Fibroblast of skin of scalp (primary cell): ENCODE results near the gene GYS2.
A peak's percentile ranks its signal among the peaks of the same experiment; 100 is the strongest.
"Not testable (repeated sequence)": the region's sequence is repeated elsewhere in the genome, so short reads cannot be mapped to it uniquely, and the experiment has no call there.

Experiments
- DNase-seq: peaks from one replicate; pipeline ENCODE4 v3.0.0-alpha.2; 2013

GYS2 gene

DNA sequence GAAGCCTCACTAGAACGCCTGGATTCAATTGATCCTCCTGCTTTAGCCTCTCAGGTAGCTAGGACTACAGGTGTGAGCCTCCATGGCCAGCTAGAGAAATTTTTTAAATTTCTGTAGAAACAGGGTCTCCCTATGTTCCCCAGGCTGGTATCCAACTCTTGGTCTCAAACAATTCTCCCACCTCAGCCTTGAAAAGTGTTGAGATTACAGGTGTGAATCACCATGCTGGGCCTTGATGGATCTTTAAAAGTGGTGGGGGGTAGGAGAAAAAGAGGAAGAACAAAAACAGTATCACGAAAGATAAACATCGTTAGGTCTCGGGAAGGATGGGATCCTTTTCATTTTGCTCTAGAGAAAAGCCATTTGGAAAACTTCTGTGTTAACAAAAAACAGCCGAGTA, 4.5 kb downstream of the GYS2 start:
- DNase-seq: no peak

- DNase-seq: no peak
Measured at GRCh38 chr12:21599143-21599999, 5.3 kb downstream of the GYS2 start.

- no peak for DNase-seq
Measured at GRCh38 chr12:21598651-21599050, 6.0 kb downstream of the GYS2 start.

DNA sequence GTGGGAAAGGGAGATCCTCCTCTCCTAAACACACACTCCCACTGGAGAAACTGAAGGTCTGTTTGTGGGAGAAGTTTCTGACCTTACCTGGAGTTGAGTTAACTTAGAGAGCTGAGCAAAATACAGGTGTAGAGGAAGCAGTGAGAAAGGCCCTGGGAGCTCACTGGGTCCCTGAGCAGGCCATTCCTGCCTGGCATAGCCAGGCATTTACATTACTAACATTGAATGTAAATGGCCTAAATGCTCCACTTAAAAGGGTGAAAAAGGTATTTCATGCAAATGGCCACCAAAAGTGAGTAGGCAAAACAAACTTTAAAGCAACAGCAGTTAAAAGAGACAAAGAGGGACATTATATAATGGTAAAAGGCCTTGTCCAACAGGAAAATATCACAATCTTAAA, 9.3 kb downstream of the GYS2 start:
- not testable (repeated sequence) for DNase-seq

GRCh38 chr12:21585485-21585884, 19.2 kb downstream of the GYS2 start:
- DNase-seq: no peak

DNA sequence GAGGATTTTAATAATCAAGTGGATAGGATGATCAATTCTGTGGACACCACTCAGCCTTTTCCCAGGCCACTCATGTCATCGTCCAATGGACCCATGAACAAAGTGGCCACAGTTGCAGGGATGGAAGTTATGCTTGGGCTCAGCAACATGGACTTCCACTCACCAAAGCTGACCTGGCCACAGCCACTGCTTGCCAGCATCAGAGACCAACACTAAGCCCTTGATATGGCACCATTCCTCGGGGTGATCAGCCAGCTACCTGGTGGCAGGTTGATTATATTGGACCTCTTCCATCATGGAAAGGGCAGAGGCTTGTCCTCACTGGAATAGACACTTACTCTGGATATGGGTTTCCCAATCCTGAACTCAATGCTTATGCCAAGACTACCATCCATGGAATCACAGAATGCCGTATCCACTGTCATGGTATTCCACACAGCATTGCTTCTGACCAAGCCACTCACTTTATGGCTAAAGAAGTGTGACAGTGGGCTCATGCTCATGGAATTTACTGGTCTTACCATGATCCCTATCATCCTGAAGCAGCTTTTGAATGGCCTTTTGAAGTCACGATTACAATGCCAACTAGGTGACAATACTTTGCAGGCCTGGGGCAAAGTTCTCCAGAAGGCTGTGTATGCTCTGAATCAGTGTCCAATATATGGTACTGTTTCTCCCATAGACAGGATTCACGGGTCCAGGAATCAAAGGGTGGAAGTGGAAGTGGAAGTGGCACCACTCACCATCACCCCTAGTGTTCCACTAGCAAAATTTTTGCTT, 20.1 kb downstream of the GYS2 start:
- DNase-seq: not testable (repeated sequence)

DNA sequence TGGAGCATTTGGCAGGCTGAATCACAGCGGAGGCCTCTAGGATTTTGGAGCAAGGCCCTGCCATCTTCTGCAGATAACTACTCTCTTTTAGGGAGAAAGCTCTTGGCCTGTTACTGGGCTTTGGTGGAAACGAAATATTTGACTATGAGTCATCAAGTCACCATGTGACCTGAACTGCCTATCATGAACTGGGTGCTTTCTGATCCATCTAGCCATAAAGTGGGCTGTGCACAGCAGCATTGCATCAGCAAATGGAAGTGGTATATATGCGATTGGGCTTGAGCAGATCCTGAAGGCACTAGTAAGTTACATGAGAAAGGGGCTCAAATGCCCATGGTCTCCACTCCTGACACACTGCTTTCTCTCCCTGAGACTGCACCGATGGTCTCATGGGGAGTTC, 21.1 kb downstream of the GYS2 start:
- DNase-seq: no peak

- DNase-seq: no peak
Measured at GRCh38 chr12:21580748-21581516, 23.7 kb downstream of the GYS2 start.

- no peak for DNase-seq
Measured at GRCh38 chr12:21577516-21577915, 27.1 kb downstream of the GYS2 start.

DNA sequence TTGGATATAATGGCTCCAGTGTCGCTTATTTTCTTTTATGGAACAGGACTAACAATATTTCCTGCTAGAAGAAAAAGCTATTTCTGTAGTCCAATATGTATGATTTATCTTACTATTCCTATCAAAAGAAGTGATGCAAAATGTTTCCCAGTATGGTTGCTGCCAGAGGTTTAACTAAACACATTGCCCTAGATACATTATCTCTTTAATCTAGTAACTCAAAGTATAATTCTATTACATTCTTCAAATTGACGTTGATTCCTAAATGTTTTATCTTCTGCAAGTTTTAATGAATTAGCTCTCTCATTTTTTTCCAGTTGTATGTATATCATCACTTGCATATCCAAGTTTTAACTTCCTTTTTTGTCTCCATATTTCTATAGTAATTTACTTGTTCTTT, 28.2 kb downstream of the GYS2 start:
- DNase-seq: no peak

GRCh38 chr12:21573733-21574358, 30.8 kb downstream of the GYS2 start:
- DNase-seq: no peak

DNA sequence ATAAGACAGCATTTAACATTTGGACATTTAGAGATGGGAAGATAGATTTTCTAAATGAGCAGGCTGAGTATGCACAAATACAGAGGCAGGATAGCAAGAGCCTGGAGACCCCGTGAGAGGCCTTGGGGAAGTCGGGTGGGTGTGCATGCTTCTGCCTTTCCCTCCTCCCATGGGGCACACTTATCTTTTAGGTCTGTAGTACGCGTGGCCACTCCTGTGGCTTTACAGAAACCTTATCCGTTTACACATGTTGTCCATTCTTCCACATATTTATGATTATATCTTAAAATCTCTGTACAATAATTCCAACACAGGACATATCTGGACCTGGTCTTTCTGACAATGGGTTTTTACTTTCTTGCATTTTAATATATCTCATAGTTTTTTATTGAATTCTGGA, 33.6 kb downstream of the GYS2 start:
- no peak for DNase-seq

DNA sequence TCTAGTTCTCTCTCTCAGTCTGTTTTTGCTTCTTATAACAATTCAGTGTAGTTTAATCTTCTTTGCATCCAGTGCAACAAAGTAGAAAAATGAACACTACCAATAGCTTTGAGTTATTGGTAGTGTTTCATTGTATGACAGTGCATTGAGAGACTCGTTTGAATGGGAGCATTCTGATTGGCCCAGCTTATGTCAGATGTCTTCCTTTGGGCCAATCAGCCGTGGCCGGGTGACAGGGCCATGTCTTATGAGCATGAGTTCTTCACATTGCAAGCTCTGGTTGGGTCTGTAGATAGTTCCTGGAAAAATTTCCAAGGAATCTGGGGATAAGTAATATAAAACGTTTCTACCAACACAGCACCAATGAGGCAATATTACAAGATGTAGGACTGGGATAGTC, 36.5 kb downstream of the GYS2 start:
- DNase-seq: no peak

- DNase-seq: no peak
Measured at GRCh38 chr12:21566907-21567394, 37.7 kb downstream of the GYS2 start.

DNA sequence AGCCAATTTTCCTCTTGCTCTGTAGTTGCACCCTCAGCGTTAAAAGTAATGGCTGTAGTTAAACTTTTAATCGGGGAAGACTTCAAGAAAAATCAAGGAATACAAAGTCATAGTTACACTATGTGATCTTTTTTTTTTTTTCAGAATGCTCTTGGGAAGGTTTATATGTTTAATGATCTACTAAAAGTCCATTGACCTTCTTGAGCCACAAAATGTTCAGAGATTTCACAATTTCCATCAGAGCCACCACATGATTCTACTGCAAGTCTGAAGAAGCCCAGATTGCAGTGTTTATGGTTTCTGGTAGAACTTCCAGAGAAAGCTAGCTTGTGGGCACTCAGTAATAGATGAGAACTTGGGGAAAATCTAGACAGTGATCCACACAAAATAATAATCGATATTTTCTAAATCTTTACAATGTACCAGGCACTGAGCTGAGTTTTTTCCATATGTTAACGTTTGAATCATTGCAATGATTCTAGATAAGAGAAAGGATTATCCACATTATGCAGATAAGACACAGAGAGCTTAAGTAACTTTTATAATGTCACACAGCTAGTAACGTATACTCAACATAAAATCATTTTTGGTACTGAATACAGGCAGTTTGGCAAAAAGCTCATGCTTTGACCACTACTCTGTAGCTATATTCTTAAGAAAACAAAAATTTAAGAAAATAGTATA, 38.3 kb downstream of the GYS2 start:
- DNase-seq: no peak

- no peak for DNase-seq
Measured at GRCh38 chr12:21562859-21563258, 41.8 kb downstream of the GYS2 start.

DNA sequence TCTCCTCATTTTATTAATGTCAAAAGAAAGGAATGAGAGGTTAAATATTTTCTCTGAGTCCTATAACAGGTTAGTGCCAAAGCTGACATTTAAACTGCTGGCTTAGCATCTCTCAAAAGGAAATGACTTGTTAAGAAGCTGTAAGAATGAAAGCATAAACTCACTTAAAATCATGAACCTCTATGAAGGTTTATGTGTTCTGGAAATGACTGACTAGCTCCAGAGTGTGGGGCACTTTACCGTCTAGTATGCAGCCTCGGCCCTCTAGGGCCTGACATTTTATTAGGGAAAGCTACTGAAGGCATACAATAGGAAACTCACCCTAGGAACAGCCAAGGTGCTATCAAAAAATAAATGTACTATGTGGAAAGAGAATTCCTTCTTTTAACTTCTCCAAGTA, 43.5 kb downstream of the GYS2 start:
- DNase-seq: no peak

- peak; percentile 29 for DNase-seq
Measured at GRCh38 chr12:21559855-21560569, 44.6 kb downstream of the GYS2 start.

- no peak for DNase-seq
Measured at GRCh38 chr12:21558100-21558679, 46.5 kb downstream of the GYS2 start.

- DNase-seq: no peak
Measured at GRCh38 chr12:21553329-21553675, 51.3 kb downstream of the GYS2 start.
